Spleen (tissue), 11 donors: ENCODE data around the gene KAT8. TPM values are rescaled to one million over a fixed set of nuclear protein-coding genes. Genes with fewer than 3 reads are reported as not detected.
A peak's percentile ranks its signal among the peaks of the same experiment; 100 is the strongest.

Experiments
- DNase-seq: peaks from one replicate; pipeline ENCODE4 v3.0.0-alpha.2; 2020
- H3K27ac ChIP-seq, 8 donors: fragments of 200-600 bp; sonication (generic) in 7 of 8; 1 replicate in 4 of 8; 2 replicates in 4 of 8; pipeline versions ENCODE4 v1.5.0 to v1.8.0; 2016 to 2021; ENCODE audit warnings: inconsistent platforms in 4 of 8, mild to moderate bottlenecking in 4 of 8, moderate library complexity in 1 of 8
- H3K27me3 ChIP-seq, 7 donors: fragments of 200-600 bp; sonication (generic) in 6 of 7; replicated peaks in 1 of 7; 1 replicate in 4 of 7; 2 replicates in 3 of 7; pipeline versions ENCODE4 v1.5.0 to v1.8.0; 2016 to 2021; ENCODE audit warnings: inconsistent platforms in 3 of 7, mild to moderate bottlenecking in 1 of 7
- H3K36me3 ChIP-seq, 6 donors: fragments of 200-600 bp; sonication (generic) in 5 of 6; 1 replicate in 4 of 6; 2 replicates in 2 of 6; pipeline versions ENCODE4 v1.5.0 to v1.8.0; 2016 to 2021; ENCODE audit warnings: inconsistent platforms in 2 of 6
- H3K4me1 ChIP-seq, 6 donors: fragments of 200-600 bp; sonication (generic) in 5 of 6; 1 replicate in 3 of 6; 2 replicates in 3 of 6; pipeline versions ENCODE4 v1.5.0 to v1.8.0; 2016 to 2021; ENCODE audit warnings: inconsistent platforms in 3 of 6
- H3K4me3 ChIP-seq, 8 donors: fragments of 200-600 bp; sonication (generic) in 7 of 8; 1 replicate in 4 of 8; 2 replicates in 4 of 8; pipeline versions ENCODE4 v1.5.0 to v1.8.0; 2016 to 2021; ENCODE audit warnings: inconsistent platforms in 4 of 8, mild to moderate bottlenecking in 4 of 8, moderate library complexity in 2 of 8
- H3K9me3 ChIP-seq, 8 donors: fragments of 200-600 bp; sonication (generic) in 7 of 8; 1 replicate in 4 of 8; 2 replicates in 4 of 8; pipeline versions ENCODE4 v1.5.0 to v1.8.0; 2016 to 2021; ENCODE audit warnings: inconsistent platforms in 4 of 8
- POLR2A ChIP-seq, 3 donors: fragments of 450-650 bp; IDR thresholded peaks; one replicate each; pipeline ENCODE4 v1.5.1; 2017; ENCODE audit warnings: antibody characterized with exemption in 3 of 3, mild to moderate bottlenecking in 1 of 3
- POLR2AphosphoS5 ChIP-seq, 3 donors: sonication (generic); formaldehyde crosslinking; IDR thresholded peaks; one replicate each; pipeline ENCODE4 v1.5.1; 2017; ENCODE audit warnings: antibody characterized with exemption in 3 of 3
- WGBS, 5 donors: extraction: QIAGEN DNeasy Blood & Tissue Kit in 3 of 5; methylation state at CpG; one replicate each; pipeline versions ENCODE4 v1.1.5 to v1.1.7; 2013 to 2018; 5-methylcytosine and 5-hydroxymethylcytosine counted together
- intact Hi-C: fragments of 100-400 bp; cut with DNase I; formaldehyde crosslinking; loops from one replicate; pipeline ENCODE4 v1.15.0; 2023; ENCODE audit warnings: low total_unique reads
- polyA plus RNA-seq, 3 donors: library from polyadenylated mRNA; stranded (reverse); fragments of 200-250 nt; gene quantifications; one replicate each; pipeline ENCODE4 v1.2.1, GENCODE V29; 2013
- total RNA-seq, 7 donors: library from RNA; depleted of rRNA in 3 of 7; stranded (reverse); fragments of >200 nt in 3 of 7; fragmentation: NEBNext Ultra II Directional in 4 of 7; extraction: Animal tissue kit (Norgen Biotek cat#: 25700) in 4 of 7; gene quantifications; one replicate each; pipeline versions ENCODE4 v1.1.0 to v1.2.1, GENCODE V29; 2016 to 2021
- TF ChIP-seq, protein P1 (sequence below), 11 experiments: fragments of 200-600 bp in 7 of 11; fragments of 450-650 bp in 4 of 11; sonication (generic) in 4 of 11; IDR thresholded peaks in 8 of 11; conservative IDR thresholded peaks in 3 of 11; 1 replicate in 7 of 11; 2 replicates in 4 of 11; pipeline versions ENCODE4 v1.4.0 to v1.8.0; 2016 to 2021; ENCODE audit warnings: antibody characterized with exemption in 11 of 11, inconsistent platforms in 4 of 11, mild to moderate bottlenecking in 1 of 11
- donor health status: healthy with polysubstance abuse.
- donor health status: DM: no; HTN: no; CAD: no; lungs with moderate emphysema.
- donor health status: DM: no; HTN: no; CAD: no.
- donor health status: Bipolar disorder and iron deficiency.
- donor health status: healthy.
- donor health status: DM: no; HTN: no; CAD: no.
- donor health status: DM: yes; HTN: yes; CAD: no.

KAT8 gene
- total and polyA plus RNA-seq, 10 donors, result 48.7 to 94.8 (median 80.4) TPM

- peak overlapping the region in 7 of 8 donors; percentile 47 to 99 (median 76) for H3K27ac ChIP-seq
- no peaks in the 10 kb centered on the region for H3K27me3 ChIP-seq
- H3K36me3 ChIP-seq, result peaks cover 0 to 44% (median 37%) of the 10 kb centered on the region in 6 donors
- 39 to 65% (median 54%) methylated on average over 5 of the region's 5 CpGs for WGBS, 5 donors
- TF ChIP-seq, protein P1, sequence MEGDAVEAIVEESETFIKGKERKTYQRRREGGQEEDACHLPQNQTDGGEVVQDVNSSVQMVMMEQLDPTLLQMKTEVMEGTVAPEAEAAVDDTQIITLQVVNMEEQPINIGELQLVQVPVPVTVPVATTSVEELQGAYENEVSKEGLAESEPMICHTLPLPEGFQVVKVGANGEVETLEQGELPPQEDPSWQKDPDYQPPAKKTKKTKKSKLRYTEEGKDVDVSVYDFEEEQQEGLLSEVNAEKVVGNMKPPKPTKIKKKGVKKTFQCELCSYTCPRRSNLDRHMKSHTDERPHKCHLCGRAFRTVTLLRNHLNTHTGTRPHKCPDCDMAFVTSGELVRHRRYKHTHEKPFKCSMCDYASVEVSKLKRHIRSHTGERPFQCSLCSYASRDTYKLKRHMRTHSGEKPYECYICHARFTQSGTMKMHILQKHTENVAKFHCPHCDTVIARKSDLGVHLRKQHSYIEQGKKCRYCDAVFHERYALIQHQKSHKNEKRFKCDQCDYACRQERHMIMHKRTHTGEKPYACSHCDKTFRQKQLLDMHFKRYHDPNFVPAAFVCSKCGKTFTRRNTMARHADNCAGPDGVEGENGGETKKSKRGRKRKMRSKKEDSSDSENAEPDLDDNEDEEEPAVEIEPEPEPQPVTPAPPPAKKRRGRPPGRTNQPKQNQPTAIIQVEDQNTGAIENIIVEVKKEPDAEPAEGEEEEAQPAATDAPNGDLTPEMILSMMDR (IDR thresholded peaks at IDR 0.05 in 8 of 11, conservative IDR thresholded peaks at IDR 0.05 in 3 of 11), result no peak
- peak in 2 of 3 donors; percentile 32 to 41 for TF ChIP-seq POLR2AphosphoS5 (IDR thresholded peaks at IDR 0.05)
- intact Hi-C loops, result no loop called here
- H3K9me3 ChIP-seq, result no peaks in the 10 kb centered on the region
- peak overlapping the region in 1 of 8 donors; percentile 22 for H3K4me3 ChIP-seq
- DNase-seq, result no peak
- H3K4me1 ChIP-seq, result peaks cover 18 to 76% (median 42%) of the 10 kb centered on the region in 6 donors
Observed at GRCh38 chr16:31113121-31114120, 4.0 kb upstream of the KAT8 start.

DNA sequence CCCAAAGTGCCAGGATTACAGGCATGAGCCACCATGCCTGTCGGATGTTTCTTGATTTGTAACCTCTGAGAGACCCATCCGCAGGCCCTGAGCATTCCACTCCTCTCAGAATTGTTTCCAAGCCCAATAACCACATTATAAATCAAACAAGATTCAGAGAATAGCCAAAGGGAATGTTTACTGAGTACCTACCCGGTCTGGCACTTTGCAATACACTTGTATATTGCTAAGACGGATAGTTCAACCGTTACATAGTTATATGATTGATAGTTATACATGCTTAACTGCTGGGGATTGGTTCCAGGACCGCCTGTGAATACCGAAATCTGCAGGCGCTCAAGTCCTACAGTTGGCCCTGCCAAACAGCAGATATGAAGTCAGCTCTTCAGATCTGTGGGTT is 3.0 kb upstream of the KAT8 start:
- H3K36me3 ChIP-seq, result peaks cover 0 to 48% (median 39%) of the 10 kb centered on the region in 6 donors
- no peak for TF ChIP-seq POLR2AphosphoS5 (IDR thresholded peaks at IDR 0.05)
- TF ChIP-seq, protein P1 (IDR thresholded peaks at IDR 0.05 in 8 of 11, conservative IDR thresholded peaks at IDR 0.05 in 3 of 11), result no peak
- TF ChIP-seq POLR2A (IDR thresholded peaks at IDR 0.05), result no peak
- intact Hi-C loops, result no loop called here
- H3K9me3 ChIP-seq, result no peaks in the 10 kb centered on the region
- peaks cover 21 to 76% (median 41%) of the 10 kb centered on the region in 6 donors for H3K4me1 ChIP-seq
- 88 to 95% (median 92%) methylated on average over 8 of the region's 8 CpGs for WGBS, 5 donors
- no peaks in the 10 kb centered on the region for H3K27me3 ChIP-seq
- no peak overlapping the region for H3K4me3 ChIP-seq
- DNase-seq, result no peak
- peak overlapping the region in 4 of 8 donors; percentile 76 to 99 (median 82) for H3K27ac ChIP-seq

DNA sequence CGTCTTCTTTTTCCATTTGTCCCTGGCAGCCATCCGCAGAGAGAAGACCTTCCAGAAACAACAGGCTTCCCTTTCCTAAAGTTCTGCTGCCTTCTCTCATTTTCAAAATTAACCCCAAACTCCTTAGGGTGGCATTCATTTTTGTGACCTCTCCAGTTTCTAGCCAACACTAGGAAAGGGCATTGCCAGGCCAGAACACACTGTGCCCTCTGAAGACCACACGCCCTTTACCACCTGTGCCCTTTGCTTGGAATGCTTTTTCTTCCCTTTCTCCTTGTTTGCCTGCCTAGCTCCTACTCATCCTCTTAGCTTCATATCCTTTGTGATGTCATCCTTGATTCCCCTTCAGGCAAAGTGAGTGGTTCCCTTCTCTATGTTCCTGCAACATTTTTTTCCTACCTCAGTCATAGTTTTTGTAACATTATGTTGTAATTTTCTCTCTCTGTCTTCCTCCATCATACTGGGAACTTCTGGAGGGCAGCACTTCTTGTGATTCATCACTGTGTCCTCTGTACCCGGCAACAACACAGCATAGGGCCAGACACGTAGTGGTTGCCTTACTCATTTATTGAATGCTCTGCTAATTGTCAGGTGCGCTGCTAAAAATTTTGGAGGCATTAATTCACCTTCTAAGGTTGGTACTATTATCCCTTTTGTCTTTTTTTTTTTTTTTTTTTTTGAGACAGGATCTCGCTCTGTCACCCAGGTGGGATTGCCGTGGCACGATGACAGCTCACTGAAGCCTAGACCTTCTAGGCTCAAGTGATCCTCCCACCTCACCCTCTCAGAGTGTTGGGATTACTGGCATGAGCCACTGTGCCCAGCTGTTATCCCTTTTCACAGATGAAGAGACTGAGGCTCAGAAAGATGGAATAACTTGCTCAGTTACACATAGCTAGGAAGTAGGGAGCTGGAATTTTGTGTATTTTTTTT is 1.0 kb downstream of the KAT8 start:
- TF ChIP-seq, protein P1 (IDR thresholded peaks at IDR 0.05 in 8 of 11, conservative IDR thresholded peaks at IDR 0.05 in 3 of 11), result no peak
- no peak for TF ChIP-seq POLR2A (IDR thresholded peaks at IDR 0.05)
- peak in 1 of 3 donors; percentile 42 for TF ChIP-seq POLR2AphosphoS5 (IDR thresholded peaks at IDR 0.05)
- H3K9me3 ChIP-seq, result no peaks in the 10 kb centered on the region
- peaks cover 15 to 64% (median 33%) of the 10 kb centered on the region in 6 donors for H3K4me1 ChIP-seq
- WGBS, 5 donors, result 52 to 63% (median 53%) methylated on average over 9 of the region's 9 CpGs
- DNase-seq, result no peak
- H3K4me3 ChIP-seq, result peak overlapping the region; percentile 57 to 80 (median 69)
- intact Hi-C loops, result loop anchor here (2.0 kb wide), 1 partner anchor 62 kb away; the partner anchor contains the start of gene FUS
- no peaks in the 10 kb centered on the region for H3K27me3 ChIP-seq
- peak overlapping the region; percentile 94 to 99 (median 98) for H3K27ac ChIP-seq
- peaks cover 6 to 50% (median 41%) of the 10 kb centered on the region in 6 donors for H3K36me3 ChIP-seq
